Activated T-helper 1 cell treated with anti-CD3 and anti-CD28 coated beads, Interleukin-2, amount 50 U/mL, for 16 hours (primary cell): ENCODE results near the gene PIGU.
"Not testable (repeated sequence)": the region's sequence is repeated elsewhere in the genome, so short reads cannot be mapped to it uniquely, and the experiment has no call there.

ENCODE experiments used
- DNase-seq, 2 donors: peaks; one replicate each; pipeline ENCODE4 v3.0.0-alpha.2; 2020; ENCODE audit warnings: low read depth in 1 of 2, low spot score in 1 of 2

The PIGU gene, protein sequence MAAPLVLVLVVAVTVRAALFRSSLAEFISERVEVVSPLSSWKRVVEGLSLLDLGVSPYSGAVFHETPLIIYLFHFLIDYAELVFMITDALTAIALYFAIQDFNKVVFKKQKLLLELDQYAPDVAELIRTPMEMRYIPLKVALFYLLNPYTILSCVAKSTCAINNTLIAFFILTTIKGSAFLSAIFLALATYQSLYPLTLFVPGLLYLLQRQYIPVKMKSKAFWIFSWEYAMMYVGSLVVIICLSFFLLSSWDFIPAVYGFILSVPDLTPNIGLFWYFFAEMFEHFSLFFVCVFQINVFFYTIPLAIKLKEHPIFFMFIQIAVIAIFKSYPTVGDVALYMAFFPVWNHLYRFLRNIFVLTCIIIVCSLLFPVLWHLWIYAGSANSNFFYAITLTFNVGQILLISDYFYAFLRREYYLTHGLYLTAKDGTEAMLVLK

DNA sequence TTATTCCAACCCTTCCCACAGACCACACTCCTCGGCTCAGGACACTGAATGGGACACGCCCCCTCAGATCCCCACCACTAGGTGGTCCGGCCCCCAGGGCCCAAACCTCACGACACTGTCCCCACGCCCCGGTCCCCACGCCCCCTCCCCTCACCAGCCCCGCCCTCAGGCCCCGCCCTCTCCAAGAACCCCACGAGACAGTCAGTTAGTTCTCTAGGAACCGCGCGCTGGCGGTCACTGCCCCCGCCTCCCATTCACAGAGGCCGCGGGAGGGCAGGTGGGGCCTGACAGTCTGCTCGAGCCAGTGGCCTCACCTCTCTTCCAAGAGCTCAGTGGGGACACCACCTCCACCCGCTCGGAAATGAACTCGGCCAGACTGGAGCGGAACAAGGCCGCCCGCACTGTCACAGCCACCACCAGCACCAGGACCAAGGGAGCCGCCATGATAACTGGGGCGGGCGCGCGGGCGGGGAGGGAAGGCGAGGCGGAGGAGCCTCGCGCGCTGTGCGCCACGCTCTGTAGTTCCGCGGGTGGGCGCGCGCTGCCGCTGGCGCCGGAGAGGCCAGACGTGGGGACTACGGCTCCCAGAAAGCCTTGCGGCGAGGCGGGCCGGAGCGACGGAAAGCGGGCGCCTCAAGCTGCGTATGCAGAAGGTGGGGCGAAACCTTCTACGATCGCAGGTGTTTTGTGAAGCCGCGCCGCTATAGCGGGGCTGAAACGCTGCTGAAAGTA, at the start of gene PIGU:
PIGU (minus strand) TSS at position 451 of the 732 bp plus-strand sequence; CDS start at position 444, 7 bp downstream.
- peak; percentile 91 to 93 for DNase-seq

DNA sequence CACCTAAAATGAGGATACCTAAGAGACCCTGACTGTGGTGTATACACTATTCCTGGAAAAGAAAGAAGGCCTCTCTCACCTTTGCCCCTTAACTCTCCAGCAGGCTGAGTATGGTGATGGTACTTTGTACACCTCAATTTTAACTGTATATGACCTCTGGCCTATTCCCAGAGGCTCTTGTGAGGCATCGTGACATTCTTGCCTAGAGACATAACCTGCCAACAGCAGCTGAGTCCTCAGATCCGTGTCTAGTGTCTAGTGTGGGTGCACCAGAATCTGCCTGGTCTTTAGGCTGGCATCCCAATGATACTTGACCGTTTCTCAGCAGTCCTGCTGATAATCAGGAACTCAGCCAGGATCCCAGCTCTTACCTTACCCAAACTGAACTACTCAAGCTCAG, 47.3 kb upstream of the PIGU start:
- DNase-seq: no peak

DNA sequence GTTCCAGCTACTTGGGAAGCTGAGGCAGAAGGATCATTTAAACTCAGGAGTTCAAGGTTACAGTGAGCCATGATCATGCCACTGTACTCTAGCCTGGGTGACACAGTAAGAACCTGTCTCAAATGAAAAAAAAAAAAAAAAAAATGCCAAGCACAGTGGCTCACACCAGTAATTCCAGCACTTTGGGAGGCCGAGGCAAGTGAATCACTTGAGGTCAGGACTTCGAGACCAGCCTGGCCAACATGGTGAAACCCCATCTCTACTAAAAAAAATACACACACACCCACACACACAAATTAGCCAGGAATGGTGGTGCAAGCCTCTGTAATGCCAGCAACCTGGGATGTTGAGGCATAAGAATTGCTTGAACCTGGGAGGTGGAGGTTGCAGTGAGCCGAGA, 45.7 kb upstream of the PIGU start:
- DNase-seq: not testable (repeated sequence)

DNA sequence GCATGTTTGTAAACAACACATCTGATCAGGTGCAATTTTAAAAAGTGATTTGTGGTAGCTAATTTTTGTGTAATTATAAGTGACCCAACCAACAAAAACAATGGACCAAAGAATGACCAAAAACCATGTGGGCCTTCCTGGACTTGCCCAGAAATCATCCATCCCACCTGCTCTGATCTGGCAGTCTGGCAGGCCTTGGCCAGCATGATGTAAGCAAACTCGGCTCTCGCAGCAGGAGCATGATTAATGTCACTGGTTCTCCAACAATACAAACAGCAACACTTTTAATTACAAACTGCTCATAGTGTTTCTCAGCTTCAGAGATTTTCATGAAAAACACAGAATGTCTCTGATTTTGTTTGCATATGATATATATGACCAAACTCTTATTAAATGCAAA, 43.4 kb upstream of the PIGU start:
- no peak for DNase-seq

DNA sequence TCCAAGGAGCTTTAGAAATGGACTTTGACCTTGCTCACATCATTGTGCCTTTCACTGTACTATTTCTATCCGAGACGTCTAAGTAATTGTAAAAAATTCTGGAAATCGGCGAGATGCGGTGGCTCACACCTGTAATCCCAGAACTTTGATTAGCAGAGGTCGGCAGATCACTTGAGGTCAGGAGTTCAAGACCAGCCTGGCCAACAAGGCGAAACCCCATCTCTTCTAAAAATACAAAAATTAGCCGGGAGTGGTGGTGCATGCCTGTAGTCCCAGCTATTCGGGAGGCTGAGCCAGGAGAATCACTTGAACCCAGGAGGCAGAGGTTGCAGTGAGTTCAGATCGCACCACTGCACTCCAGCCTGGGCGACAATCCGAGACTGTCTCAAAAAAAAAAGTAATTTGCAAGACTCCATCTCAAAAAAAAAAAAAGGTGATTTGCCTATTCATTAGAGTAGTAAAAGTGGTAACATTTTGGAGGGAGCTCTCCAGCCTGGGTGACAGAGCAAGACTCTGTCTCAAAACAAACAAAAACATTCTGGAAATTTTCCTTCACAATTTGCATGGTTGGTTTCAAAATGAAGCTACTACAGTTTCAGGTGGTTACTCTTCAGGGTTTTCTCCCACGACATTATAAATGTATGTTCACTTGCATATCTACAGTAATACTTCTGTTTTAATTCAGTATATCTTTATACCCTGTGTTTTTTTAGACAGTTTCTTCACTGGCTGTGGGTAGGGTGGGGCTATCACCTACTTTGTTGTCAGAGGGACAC, 42.5 kb upstream of the PIGU start:
- DNase-seq: not testable (repeated sequence)

DNA sequence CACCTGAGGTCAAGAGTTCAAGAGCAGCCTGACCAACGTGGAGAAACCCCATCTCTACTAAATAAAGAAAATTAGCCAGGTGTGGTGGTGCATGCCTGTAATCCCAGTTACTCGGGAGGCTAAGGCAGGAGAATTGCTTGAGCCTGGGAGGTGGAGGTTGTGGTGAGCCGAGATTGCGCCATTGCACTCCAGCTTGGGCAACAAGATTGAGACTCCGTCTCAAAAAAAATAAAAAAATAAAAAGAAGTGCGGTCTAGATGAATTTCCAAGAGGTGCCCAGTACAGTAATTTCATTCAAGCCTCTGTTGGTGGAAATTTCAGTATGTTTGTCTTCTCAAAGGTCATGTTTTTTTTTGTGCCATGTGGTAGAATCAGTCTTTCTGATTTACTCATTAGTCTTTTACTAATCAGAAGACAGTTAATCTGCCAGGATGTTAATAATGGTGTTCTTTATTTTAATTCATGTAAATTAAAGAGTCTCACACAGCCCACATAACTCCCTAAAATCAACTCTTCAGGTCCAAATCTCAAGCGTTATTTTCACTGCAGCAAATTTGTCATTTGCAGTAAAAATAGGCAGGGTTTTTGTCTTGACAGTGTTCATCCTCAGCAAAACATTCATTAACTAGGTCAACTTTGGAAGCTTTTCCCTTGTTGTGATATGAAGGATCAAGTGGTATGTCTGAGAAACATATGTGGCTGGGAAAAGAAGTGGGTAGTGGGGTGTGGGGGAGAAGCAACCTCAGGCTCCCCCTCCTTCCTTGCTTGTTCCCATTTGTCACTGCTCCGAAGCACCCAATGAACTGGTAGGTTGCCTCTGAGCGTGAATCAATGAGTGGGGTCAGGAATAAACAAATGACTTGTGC, 40.6 kb upstream of the PIGU start:
- no peak for DNase-seq

DNA sequence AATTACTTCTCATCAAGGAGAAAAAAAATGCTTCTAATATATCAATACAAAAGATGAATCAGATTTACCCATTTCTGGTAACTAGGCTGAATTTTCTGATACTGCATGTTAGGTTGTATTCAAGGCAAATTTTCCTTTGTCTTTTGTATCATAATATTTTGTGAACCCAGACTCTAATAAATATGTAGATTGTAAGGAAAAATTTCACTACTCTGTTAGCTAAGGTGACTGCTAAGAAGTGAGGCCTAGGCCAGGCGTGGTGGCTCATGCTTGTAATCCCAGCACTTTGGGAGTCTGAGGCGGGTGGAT, 40.0 kb upstream of the PIGU start:
- no peak for DNase-seq

DNA sequence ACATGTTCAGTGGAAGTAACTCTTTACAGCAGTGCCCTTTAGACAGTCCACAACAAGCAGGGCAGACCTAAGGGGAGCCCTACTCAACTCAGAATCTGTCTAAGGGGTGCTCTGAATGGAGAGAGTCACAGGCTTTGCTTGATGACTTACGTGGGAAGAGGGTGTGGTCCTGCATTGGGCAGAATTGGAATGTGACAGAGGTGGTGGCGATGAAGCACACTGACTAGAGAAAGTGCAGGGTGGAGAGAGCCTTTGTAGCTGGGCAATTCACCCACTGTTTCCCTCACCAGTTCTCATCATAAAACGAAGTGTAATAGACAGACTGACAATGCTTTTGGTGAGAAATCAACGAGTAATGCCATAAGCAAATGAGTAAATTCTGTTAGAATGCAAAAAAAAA, 38.5 kb upstream of the PIGU start:
- no peak for DNase-seq

DNA sequence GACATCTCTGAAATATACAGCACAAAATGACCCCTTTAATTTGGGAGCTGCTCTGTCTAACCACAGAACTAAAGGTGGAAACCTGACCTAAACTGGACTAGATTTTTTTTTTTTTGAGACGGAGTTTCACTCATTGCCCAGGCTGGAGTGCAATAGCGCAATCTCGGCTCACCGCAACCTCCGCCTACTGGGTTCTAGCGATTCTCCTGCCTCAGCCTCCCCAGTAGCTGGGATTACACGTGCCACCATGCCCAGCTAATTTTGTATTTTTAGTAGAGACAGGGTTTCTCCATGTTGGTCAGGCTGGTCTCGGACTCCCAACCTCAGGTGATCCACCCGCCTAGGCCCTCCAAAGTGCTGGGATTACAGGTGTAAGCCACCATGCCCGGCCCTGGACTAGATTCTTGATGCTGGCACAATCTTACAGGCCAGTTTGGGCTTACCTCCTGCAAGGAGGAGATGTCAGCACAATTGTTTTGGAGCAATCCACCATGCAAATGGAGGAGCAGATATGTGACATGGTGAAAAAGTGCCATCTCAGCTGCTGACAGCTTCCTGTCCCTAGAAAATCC, 37.1 kb upstream of the PIGU start:
- not testable (repeated sequence) for DNase-seq

DNA sequence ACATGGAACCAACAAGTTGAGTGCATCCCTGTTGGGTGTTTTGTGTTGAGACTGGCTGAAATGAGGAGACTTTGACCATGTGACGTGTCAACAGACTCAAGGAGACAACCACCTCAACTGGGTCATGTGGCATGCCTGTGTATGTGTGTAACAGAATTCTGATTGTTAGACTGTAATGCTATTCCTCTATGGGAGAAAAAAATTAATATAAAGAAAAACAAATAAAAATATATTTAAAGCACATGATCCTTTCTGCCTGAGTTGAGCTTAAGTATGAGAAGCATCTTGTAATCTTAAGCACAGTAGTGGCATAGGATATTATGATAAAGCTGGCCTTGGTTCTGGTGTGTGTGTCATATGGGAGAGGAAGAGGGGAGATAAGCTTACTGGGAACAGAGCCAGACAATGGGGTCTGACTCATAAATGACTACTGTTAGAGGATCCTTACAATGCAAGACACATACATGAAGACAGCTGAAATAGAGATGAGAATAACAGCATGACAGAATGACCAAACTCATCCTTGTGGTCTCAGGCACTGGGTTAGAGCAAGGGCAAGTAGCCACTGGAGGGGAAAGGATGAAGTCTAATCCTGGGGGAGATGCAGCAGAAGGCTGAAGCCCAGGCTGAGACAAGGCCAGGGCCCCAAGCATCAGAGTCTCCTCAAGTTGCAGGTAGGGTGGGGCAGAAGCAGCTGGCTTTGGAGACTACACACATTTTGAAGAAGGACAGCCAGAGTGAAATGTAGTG, 36.5 kb upstream of the PIGU start:
- no peak for DNase-seq

DNA sequence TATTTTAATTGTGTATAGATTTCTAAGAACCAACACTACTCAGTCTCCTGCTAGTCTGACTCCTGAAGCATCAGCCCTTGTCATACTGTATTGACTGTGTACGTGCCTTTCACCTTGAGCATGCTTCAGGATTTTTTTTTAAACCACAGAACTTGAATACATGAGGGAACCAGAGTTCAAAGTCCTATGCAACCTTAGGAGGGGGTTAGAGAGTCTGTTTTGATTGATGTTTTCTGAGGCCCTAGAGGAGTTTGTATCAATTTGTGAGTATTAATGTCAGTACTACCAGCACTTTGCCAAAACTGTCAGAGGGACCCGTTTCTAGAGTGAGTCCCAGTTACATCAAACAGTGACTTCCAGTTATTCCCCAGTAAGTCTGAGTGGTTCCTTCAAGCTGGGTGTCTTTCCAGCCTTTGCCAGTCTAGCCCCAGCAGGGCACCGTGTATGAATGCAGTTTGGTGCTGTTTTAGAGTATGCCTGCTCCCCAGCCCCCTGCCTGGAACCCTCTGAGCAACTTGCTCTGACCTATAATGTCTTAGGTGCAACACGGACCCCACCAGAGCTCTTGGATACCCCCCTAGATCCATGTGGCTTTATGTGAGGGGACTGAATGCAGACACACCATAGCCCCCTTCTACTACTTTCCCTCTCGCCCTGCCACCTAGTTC, 35.8 kb upstream of the PIGU start:
- no peak for DNase-seq

DNA sequence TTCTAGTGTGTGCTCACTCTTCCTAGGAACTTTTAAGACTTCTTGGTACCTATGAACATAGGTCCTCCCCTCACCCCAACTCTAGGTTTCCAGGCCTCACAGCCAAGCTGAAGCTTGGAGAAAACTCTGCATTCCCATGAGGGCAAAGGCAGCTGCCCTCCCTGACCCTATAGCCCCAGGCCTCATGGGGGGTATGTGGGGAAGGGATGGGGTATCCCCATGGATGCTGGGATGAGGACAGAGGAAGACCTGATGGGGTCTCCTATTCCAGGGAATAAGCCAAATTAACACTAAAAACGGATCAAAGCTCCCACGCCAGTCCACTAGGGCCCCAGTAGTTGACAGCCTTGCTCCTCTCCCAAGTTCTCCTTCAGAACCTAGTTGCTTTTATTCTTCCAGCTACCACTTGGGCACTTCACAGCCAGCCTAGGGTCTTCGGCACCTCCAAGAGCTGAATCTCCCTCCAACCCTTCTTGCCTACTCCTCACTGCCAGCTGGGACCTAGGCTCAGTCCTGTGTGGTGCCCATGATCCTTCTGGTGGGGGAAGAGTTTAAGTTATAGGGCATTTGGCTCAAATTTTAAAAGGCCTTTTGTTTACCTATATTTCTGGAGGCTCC, 35.0 kb upstream of the PIGU start:
- DNase-seq: no peak

DNA sequence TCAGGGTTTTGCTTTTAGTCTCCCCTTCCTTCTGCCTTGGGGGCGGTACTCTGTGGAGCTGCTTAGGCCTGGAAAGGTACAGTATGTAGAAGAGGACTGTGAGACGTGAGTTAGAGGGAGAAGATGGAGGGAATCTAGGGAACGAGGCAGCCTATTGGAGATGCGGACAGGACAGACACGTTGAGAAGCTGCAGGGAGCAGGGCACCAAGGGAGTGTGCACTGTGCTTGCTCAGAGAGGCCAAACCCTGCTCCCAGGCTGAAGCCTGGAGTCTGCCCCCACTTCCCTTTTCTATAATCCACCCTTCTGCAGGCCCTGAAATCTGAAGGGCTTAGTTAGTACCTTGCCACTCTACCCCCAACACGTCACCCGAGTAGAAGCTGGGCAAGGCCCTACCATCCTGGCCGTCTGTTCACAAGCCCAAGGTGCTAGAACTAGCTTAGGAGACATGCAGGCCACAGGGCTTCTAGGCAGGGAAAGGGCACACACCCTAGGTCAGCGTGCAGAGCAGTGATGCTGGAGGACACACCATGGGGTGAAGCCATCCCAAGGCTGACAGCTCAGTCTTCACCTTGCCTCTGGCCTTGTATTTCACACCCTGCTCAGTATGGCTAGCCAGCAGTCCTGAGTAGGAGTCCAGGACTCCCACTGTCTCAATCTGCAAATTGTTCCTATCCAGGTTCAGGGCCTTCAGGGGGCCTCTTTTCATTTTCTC, 34.1 kb upstream of the PIGU start:
- no peak for DNase-seq

DNA sequence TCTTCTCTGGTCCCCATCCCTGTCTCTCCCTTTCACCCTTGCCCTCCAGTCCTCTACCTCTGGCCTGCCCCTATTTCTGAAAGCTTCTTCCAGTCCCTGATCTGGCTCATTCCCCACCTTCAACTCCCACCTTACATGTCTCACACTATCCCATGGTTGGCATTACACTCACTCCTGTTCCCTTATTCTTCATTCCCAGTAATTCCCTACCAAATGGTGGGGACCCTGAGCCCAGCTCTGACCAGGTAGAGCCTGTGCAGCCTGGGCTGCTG, 33.6 kb upstream of the PIGU start:
- DNase-seq: no peak

DNA sequence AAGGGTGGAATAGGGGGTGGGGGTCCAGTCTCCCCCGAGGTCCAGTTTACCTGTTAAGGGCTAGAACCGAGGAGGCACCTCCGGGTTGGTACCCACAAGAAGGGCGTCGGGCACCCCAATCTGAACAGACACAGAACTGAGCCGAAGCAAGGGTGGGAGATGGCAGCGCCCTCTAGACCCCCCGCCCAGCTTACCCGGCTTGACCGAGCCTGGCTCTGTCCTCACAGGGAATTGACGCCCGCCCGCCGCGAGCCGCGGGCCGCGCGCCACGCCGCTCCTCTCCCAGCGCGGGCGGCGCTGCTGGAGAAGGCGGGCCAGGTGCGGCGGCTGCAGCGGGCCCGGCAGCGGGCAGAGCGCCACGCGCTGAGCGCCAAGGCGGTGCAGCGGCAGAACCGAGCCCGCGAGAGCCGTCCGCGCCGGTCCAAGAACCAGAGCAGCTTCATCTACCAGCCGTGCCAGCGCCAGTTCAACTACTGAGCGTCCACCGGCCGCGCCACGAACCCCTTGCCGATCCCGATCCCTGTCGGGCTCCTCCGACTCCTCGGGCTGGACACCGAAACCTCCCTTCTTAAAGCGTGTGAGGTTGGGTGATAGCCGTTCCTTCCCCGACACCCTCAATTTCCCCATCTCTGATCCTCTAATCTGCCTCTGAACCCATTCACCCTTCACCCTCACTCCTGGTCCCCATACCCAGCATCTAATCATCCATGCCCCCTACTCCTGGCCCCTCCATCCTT, 33.1 kb upstream of the PIGU start:
- peak in 1 of 2 donors; percentile 37 for DNase-seq

DNA sequence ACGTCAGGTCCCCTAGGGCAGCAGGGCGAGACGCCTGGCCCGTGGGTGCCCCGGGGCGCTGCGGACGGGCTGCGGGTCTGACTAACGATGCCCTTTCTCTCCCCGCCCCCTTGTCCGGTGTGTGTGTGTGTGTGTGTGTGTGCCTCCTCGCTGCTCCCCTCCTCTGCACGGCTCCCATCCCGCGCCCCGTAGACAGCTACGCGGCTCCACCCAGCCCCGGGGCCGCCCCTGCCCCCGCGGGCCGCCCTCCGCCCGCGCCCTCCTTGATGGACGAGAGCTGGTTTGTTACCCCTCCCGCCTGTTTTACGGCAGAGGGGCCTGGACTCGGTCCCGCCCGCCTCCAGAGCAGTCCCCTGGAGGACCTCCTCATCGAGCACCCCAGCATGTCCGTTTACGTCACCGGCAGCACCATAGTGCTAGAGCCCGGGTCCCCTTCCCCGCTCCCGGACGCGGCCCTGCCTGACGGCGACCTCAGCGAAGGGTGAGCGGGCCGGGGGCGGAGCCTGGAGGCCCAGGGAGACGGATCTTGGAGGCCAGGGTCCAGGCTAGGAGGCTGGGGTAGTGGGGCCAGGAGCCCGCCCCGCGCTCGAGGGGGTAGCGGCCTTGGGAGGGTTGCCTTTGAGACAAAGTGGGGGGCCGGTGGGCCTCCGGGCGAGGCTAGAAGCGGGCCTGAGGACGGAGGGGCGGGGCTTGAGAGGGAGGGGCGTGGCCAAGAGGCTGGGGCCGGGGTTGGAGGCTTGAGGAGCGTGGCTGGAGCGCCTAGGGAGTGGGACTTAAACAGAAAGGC, 32.3 kb upstream of the PIGU start:
- peak; percentile 59 to 61 for DNase-seq

DNA sequence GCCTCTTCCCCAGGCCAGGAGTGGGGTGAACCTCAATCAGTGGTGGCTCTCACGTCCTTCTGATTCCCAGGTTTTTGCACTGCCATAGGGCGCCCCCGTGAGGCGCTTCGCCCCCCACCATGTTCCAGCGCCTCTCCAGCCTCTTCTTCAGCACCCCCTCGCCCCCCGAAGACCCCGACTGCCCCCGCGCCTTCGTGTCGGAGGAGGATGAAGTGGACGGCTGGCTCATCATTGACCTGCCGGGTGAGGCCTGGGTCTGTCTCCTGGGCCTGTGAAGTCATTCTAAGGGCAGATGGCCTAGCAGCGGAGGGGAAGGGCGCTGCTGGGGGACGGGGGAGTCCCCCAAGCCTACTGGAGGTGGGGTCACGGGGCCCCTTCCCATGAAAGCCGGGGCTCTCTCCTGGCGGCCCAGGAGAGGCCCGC, 31.7 kb upstream of the PIGU start:
- DNase-seq: peak; percentile 21 to 31
